ENCODE results near the gene RAPGEF1.
"Not testable (repeated sequence)": the region's sequence is repeated elsewhere in the genome, so short reads cannot be mapped to it uniquely, and the experiment has no call there.

Gene RAPGEF1

GRCh38 chr9:131714821-131715220 is 25.1 kb downstream of the RAPGEF1 start:
- H3K4me3 Mint-ChIP-seq = no peak overlapping the region

DNA sequence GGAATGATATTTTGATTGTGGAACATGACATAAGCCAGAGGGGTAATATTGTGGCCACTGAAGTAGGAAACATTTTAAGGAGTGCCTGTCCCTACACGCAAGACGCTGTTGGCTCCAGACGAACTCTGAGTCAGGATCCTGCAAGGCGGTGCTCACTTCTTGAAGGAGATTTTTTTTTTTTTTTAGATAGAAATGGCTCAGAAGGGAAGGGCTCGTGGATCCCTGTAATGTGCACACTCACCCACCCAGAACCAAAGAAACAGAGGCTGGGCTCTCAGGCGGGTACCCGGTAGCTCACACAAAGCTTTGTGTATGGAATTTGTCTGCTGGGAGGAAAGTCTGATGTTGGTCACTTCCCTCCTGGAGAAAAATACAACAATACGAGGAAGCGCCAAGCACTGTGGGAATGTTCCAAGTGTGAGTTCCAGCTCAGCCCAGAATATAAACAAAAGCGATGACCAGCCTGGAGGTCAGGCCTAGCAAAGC is 25.7 kb downstream of the RAPGEF1 start:
- Mint-ChIP-seq H3K27me3 (no peaks in the 10 kb centered on the region), H3K4me3 (no peak overlapping the region), H3K9me3 (no peaks in the 10 kb centered on the region), H3K27ac (no peak overlapping the region), H3K36me3 (peaks cover 26% of the 10 kb centered on the region), H3K4me1 (peaks cover 46% of the 10 kb centered on the region)
- CTCF ChIA-PET = interaction anchor here (1.1 to 1.2 kb wide), 2 partner anchors 42 to 122 kb away, joined by 3 read pairs; no protein-coding TSS in a partner anchor
- DNase-seq = no peak

More at GRCh38 chr9:131714821-131715220, 25.1 kb downstream of the RAPGEF1 start:
- peaks cover 43% of the 10 kb centered on the region for H3K4me1 Mint-ChIP-seq
- H3K9me3 Mint-ChIP-seq = no peaks in the 10 kb centered on the region
- H3K27ac Mint-ChIP-seq = no peak overlapping the region
- no peaks in the 10 kb centered on the region for H3K27me3 Mint-ChIP-seq
- CTCF ChIA-PET = interaction anchor here (1.2 kb wide), 1 partner anchor 43 kb away, joined by 3 read pairs; no protein-coding TSS in a partner anchor
- no peak for DNase-seq
- peaks cover 23% of the 10 kb centered on the region for H3K36me3 Mint-ChIP-seq

DNA sequence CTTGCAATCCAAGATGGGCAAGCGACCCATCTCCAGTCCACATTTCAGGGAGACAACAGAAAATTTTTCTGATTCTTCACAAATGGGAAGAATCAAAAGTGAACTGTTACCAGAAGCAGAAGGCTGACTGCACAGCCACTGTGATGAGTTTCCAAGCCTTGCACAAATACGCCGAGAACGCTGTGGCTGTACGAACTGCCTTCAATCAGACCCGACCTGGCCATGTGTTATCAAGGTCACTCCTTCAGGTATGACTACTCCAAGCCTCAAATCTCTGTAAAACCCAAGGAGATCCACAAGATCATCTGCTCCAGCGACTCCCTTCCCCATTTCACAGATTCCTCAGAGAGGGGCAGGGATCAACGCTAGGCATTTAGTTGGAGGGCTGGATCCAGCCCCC is 26.9 kb downstream of the RAPGEF1 start:
- Mint-ChIP-seq H3K27ac (no peak overlapping the region), H3K9me3 (no peaks in the 10 kb centered on the region), H3K4me1 (peaks cover 48% of the 10 kb centered on the region), H3K27me3 (no peaks in the 10 kb centered on the region), H3K4me3 (no peak overlapping the region), H3K36me3 (peaks cover 28% of the 10 kb centered on the region)
- DNase-seq = no peak
- CTCF ChIA-PET = interaction anchor here (1.0 kb wide), 1 partner anchor 27 kb away, joined by 3 read pairs; the partner anchor contains the start of gene RAPGEF1

GRCh38 chr9:131712151-131712716 is 27.6 kb downstream of the RAPGEF1 start:
- H3K27me3 Mint-ChIP-seq = no peaks in the 10 kb centered on the region
- CTCF ChIA-PET = no interaction called here
- no peak for DNase-seq
- peaks cover 50% of the 10 kb centered on the region for H3K4me1 Mint-ChIP-seq
- H3K27ac Mint-ChIP-seq = no peak overlapping the region
- H3K36me3 Mint-ChIP-seq = peaks cover 29% of the 10 kb centered on the region
- no peaks in the 10 kb centered on the region for H3K9me3 Mint-ChIP-seq
- H3K4me3 Mint-ChIP-seq = no peak overlapping the region

GRCh38 chr9:131709771-131710431 is 30.0 kb downstream of the RAPGEF1 start:
- no peaks in the 10 kb centered on the region for H3K9me3 Mint-ChIP-seq
- peaks cover 28% of the 10 kb centered on the region for H3K36me3 Mint-ChIP-seq
- H3K27me3 Mint-ChIP-seq = no peaks in the 10 kb centered on the region
- DNase-seq = peak; percentile 32
- CTCF ChIA-PET = interaction anchor here (1.1 to 2.8 kb wide), 8 partner anchors 17 to 118 kb away, joined by 3 to 11 read pairs (median 4); partner anchors contain the start of gene RAPGEF1
- no peak overlapping the region for H3K4me3 Mint-ChIP-seq
- peak overlapping the region; percentile 66 for H3K27ac Mint-ChIP-seq
- peaks cover 61% of the 10 kb centered on the region for H3K4me1 Mint-ChIP-seq

DNA sequence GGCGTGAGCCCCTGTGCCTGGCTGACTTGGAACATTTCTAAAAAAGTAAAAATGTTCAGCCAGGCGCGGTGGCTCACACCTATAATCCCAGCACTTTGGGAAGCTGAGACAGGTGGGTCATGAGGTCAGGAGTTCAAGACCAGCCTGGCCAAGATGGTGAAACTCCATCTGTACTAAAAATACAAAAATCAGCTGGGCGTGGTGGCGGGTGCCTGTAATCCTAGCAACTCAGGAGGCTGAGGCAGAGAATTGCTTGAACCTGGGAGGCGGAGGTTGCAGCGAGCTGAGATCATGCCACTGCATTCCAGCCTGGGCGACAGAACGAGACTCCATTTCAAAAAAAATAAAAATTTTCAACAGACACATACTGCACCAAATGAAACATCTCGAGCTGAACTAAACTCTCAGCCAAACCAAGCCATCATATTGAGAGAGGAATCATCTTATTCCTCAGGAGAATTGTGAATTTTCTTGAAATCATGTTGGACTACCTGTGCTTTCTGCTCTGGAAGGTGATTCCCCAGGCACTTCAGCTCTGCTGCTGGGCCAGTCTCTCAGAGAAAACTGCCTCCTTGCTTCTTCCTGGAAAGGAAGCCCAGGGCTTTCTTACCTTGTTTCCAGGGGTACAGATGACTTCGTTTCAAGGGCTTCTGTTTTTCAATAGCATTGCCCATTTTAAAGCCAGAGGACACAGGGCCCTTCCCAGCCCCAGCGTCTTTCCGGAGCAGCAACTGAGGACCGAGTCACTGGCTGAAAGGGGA is 30.7 kb downstream of the RAPGEF1 start:
- peak overlapping the region; percentile 66 for H3K27ac Mint-ChIP-seq
- not testable (repeated sequence) for H3K27me3 Mint-ChIP-seq, DNase-seq, H3K9me3 Mint-ChIP-seq, H3K4me3 Mint-ChIP-seq
- peaks cover 27% of the 10 kb centered on the region for H3K36me3 Mint-ChIP-seq
- peaks cover 64% of the 10 kb centered on the region for H3K4me1 Mint-ChIP-seq
- CTCF ChIA-PET = interaction anchor here (1.1 to 2.8 kb wide), 6 partner anchors 18 to 34 kb away, joined by 3 to 11 read pairs (median 6); partner anchors contain the start of gene RAPGEF1

GRCh38 chr9:131708226-131709002 is 31.5 kb downstream of the RAPGEF1 start:
- H3K4me3 Mint-ChIP-seq = no peak overlapping the region
- DNase-seq = no peak
- H3K27ac Mint-ChIP-seq = peak overlapping the region; percentile 30
- CTCF ChIA-PET = interaction anchor here (1.4 to 2.8 kb wide), 3 partner anchors 19 to 23 kb away, joined by 4 to 11 read pairs (median 7); no protein-coding TSS in a partner anchor
- H3K36me3 Mint-ChIP-seq = peaks cover 25% of the 10 kb centered on the region
- H3K9me3 Mint-ChIP-seq = no peaks in the 10 kb centered on the region
- H3K4me1 Mint-ChIP-seq = peaks cover 66% of the 10 kb centered on the region
- no peaks in the 10 kb centered on the region for H3K27me3 Mint-ChIP-seq

DNA sequence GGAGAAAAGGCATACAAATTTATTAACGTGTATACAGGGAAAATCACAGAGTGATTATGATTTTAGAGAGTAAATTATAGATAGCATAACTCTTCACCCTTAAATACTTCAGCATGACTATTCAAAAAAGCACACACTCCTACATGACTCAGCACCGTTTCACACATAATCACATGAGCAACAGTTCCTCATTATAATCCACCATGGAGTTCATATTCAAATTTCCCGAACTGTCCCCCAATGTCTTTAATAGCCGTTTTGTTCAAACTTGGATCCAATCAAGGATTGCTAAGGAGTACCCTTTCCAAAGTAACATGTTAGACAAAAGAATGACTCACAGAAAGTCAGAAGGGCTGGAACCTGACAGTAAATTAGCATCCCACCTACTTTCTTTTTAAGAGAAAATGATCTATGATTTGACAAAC is 32.1 kb downstream of the RAPGEF1 start:
- Mint-ChIP-seq H3K9me3 (no peaks in the 10 kb centered on the region), H3K4me1 (peaks cover 66% of the 10 kb centered on the region), H3K27ac (no peak overlapping the region), H3K27me3 (no peaks in the 10 kb centered on the region), H3K36me3 (peaks cover 21% of the 10 kb centered on the region), H3K4me3 (no peak overlapping the region)
- CTCF ChIA-PET = interaction anchor here (1.4 kb wide), 1 partner anchor 22 kb away, joined by 4 read pairs; no protein-coding TSS in a partner anchor
- no peak for DNase-seq

DNA sequence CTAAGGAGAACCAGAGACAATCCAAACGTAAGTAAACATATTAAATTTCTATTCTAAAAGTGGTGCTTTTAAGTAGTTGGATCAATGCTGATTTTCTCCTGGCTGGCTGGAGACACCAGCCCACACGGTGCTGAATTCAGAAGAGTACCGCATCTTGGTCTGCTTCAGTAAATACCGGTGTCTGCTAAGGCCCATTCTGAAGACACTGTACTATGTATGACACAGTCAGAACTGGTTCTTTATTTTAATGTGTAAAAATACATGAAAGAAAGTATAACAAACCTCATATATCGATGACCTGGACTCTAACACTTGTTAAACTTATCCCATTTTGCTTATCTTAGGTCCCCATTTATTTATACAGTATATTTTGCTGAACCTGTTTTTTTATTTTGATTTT is 32.8 kb downstream of the RAPGEF1 start:
- H3K27ac Mint-ChIP-seq = no peak overlapping the region
- no peak overlapping the region for H3K4me3 Mint-ChIP-seq
- CTCF ChIA-PET = no interaction called here
- no peaks in the 10 kb centered on the region for H3K27me3 Mint-ChIP-seq
- peaks cover 59% of the 10 kb centered on the region for H3K4me1 Mint-ChIP-seq
- no peaks in the 10 kb centered on the region for H3K9me3 Mint-ChIP-seq
- DNase-seq = no peak
- H3K36me3 Mint-ChIP-seq = peaks cover 19% of the 10 kb centered on the region

GRCh38 chr9:131706608-131706970 is 33.3 kb downstream of the RAPGEF1 start:
- no peak overlapping the region for H3K4me3 Mint-ChIP-seq
- H3K27ac Mint-ChIP-seq = no peak overlapping the region
- peaks cover 59% of the 10 kb centered on the region for H3K4me1 Mint-ChIP-seq
- H3K27me3 Mint-ChIP-seq = no peaks in the 10 kb centered on the region
- H3K36me3 Mint-ChIP-seq = peaks cover 21% of the 10 kb centered on the region
- CTCF ChIA-PET = no interaction called here
- H3K9me3 Mint-ChIP-seq = no peaks in the 10 kb centered on the region
- no peak for DNase-seq

DNA sequence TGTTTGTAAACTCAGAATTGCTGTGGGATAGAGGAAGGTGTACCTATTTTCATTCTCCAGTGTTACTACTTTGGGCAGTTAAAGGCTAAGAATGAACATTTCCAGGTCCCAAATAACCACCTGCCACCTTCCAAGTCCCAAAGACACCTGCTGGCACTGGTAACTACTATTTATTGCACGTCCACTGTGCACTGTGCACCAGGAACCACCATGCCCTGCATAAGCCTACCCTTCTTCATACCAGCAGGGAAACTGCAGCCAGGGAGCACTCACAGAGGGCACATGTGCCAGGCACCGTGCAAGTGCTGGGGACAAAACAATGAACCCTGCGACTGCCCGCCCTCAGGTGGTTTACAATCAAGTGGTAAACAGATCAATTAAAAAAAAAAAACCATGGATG is 34.9 kb downstream of the RAPGEF1 start:
- H3K27me3 Mint-ChIP-seq = no peaks in the 10 kb centered on the region
- H3K27ac Mint-ChIP-seq = no peak overlapping the region
- H3K4me3 Mint-ChIP-seq = no peak overlapping the region
- CTCF ChIA-PET = interaction anchor here (0.5 to 0.6 kb wide), 2 partner anchors 16 to 23 kb away, joined by 3 read pairs; no protein-coding TSS in a partner anchor
- no peak for DNase-seq
- H3K36me3 Mint-ChIP-seq = peaks cover 18% of the 10 kb centered on the region
- peaks cover 48% of the 10 kb centered on the region for H3K4me1 Mint-ChIP-seq
- H3K9me3 Mint-ChIP-seq = no peaks in the 10 kb centered on the region

DNA sequence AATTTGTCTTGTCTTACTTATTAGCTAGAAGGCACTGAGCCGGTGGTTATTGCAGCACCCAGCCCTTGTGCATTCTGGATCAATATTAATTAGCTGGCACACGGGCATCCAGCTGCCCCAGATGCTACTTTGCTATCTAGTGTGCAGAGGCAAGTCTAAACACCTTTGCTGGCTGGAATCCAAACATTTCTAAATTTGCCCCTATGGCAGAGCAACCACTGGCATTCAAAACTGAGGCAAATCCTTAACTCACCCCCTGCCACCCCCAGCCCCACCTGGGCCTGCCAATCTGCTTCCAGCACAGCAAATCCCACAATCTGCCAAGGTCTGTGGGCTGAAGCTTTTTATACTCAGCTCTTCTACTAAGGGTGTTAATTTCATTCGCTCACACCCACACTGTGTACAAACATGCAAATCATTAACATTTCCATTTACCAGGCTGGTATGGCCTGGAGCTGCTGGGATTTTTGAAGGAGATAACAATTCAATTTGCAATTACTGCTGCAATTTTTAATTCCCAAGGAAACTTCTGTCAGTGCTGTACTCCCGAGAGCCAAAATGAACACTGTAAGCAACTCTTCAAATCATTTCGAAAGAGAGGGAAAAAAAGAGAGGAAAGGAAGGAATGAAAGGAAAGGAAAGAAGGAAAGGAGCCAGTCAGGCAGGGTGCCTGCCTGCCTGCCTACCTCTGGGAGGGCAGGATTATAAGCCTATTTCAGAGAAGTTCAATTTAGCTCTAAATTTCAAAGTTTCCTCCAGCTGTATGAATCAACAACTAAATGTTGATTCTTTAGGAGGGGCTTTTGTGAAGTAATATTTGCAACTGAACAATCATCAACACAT is 35.5 kb downstream of the RAPGEF1 start:
- CTCF ChIA-PET = no interaction called here

DNA sequence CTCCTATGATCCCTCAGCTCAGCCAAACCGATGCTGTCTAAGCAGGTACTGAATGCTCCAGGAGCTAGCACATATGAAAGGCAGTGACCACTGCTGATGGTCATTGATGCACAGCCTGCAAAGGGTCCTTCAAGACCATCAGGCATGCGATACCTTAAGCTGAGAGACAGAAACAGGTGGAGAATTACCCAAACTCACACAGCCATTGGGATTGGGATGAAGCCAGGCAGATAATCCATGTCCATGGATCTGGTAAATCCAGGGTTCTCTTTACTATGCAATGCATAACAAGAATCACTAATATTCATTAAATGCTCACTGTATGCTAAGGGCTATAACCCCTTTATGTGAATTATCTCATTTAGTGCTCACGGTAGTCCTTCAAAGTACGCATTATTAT is 36.2 kb downstream of the RAPGEF1 start:
- CTCF ChIA-PET = no interaction called here
- Mint-ChIP-seq H3K36me3 (peaks cover 17% of the 10 kb centered on the region), H3K27me3 (no peaks in the 10 kb centered on the region), H3K4me3 (no peak overlapping the region), H3K4me1 (peaks cover 45% of the 10 kb centered on the region), H3K27ac (no peak overlapping the region), H3K9me3 (no peaks in the 10 kb centered on the region)
- no peak for DNase-seq

More for the DNA sequence above, 35.5 kb downstream of the RAPGEF1 start:
- no peak for DNase-seq
- peaks cover 46% of the 10 kb centered on the region for H3K4me1 Mint-ChIP-seq
- no peaks in the 10 kb centered on the region for H3K9me3 Mint-ChIP-seq
- H3K27ac Mint-ChIP-seq = no peak overlapping the region
- H3K4me3 Mint-ChIP-seq = no peak overlapping the region
- peaks cover 20% of the 10 kb centered on the region for H3K36me3 Mint-ChIP-seq
- H3K27me3 Mint-ChIP-seq = no peaks in the 10 kb centered on the region

All from activated naive CD4-positive, alpha-beta T cell treated with anti-CD3 and anti-CD28 coated beads, Interleukin-2, amount 10 ng/mL, durations not matched to agents 7 days and 5 days (primary cell).